GM19468 (cell line): Measurements from ENCODE around the gene CUL4A.
"Not testable (repeated sequence)": the region's sequence is repeated elsewhere in the genome, so short reads cannot be mapped to it uniquely, and the experiment has no call there.

ENCODE experiments used
- ATAC-seq: cut with Tn5 transposase; IDR thresholded peaks from one replicate; pipeline ENCODE4 v1.9.1; 2021; ENCODE audit warnings: mild to moderate bottlenecking, moderate library complexity, moderate number of reproducible peaks; ENCODE audit not compliant: unreplicated experiment; ENCODE audit errors: extremely low read depth

Gene CUL4A

GRCh38 chr13:113209336-113209758 lies at the start of gene CUL4A:
TSS of gene CUL4A (plus strand) at chr13:113209613. CDS start at chr13:113209628, 15 bp downstream.
- ATAC-seq, result no peak

GRCh38 chr13:113159701-113160100 lies 49.7 kb upstream of the CUL4A start:
- ATAC-seq, result no peak

GRCh38 chr13:113160983-113161382 lies 48.4 kb upstream of the CUL4A start:
- ATAC-seq, result no peak

- no peak for ATAC-seq
Observed at GRCh38 chr13:113161433-113161832, 48.0 kb upstream of the CUL4A start.

- ATAC-seq, result not testable (repeated sequence)
Observed at GRCh38 chr13:113161975-113162374, 47.4 kb upstream of the CUL4A start.

GRCh38 chr13:113162783-113163685 lies 46.4 kb upstream of the CUL4A start:
- ATAC-seq, result no peak

DNA sequence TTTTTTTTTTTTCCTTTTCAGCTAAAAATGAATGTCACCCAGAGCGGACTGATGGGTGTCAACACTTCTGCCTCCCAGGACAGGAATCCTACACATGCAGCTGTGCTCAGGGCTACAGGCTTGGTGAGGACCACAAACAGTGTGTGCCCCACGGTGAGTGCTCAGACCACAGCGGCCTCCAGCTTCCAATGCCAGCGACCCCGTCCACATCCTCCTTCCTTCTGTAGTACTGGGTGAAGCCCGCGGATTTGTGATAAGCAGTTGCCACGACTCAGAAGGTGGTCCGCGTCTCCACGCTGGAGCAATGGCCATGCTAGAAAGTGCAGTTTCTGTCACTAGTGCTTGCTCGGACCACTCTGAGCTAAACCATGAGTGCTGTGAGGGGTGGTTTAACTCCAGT lies 44.9 kb upstream of the CUL4A start:
- ATAC-seq, result no peak

DNA sequence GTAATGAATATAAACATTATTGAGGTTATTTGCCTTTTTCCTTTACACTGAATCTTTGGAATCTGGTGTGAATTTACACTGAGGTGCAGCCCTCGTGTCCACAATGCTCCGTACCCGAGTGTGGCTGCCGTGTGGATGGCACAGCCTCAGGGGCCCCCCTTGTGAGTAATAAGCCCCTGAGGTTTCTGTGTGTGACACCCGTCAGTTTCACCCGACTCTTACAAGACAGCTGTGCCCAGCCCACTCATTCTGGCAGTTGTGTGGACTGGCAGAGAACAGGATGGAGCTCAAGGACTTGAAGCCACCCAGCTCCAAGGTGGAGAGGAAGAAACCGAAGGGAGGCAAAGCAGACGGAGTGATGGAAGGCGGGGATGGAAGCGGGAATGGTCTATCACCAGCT lies 43.1 kb upstream of the CUL4A start:
- no peak for ATAC-seq

DNA sequence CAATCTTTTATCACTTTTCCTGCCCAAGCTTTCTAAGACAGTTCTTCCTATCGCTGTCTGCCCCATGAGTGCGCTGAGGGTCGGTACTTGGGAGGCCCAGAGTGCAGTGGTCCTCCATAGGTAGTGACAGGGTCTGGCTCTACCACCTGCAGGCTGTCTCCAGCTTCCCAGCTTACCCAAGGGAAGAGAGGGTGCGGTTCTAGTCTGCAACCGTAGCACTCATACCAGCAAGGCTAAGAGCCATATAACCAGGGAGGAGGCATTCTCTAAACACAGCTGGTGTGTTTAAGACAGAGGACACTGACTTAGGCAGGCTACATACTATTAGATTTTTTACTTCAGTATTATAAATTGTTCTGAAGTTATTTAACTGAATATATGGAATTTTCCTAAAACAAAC lies 42.7 kb upstream of the CUL4A start:
- ATAC-seq, result no peak

DNA sequence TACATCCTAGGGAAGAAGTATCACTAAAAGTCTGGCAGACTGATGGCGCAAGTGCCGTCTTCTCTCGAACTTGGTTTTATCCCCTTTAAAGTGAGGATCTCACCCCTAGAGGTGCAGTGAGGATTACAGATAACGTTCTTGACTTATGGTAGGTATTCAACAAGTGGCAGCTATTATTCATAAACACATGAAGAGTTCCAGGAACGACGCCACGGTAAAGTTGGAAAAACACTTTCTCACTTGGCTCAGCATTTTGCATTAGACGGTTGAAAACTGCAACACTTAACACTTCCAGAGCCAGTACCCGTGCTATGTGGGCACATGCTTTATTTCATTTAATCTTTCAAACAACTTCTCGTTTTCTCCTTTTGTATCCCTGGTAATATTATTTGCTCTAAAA lies 42.3 kb upstream of the CUL4A start:
- no peak for ATAC-seq

DNA sequence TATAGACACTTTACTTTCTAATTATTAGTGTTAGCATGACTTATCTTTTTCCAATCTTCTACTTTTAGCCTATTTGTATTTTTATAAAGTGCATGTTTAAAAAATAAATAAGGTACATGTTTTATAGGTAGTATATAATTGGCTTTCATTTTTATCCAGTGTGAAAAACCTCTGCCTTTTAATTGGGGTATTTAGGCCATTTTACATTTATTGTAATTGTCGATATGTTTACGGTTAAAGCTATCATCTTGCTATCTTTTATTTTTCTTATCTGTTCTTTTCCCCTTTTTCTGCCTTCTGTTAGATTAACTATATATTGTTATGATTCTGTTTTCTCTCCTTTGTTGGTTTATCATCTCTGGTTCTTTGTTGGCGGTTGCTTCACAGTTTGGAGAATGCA lies 41.8 kb upstream of the CUL4A start:
- ATAC-seq, result no peak

GRCh38 chr13:113168211-113168610 lies 41.2 kb upstream of the CUL4A start:
- no peak for ATAC-seq

DNA sequence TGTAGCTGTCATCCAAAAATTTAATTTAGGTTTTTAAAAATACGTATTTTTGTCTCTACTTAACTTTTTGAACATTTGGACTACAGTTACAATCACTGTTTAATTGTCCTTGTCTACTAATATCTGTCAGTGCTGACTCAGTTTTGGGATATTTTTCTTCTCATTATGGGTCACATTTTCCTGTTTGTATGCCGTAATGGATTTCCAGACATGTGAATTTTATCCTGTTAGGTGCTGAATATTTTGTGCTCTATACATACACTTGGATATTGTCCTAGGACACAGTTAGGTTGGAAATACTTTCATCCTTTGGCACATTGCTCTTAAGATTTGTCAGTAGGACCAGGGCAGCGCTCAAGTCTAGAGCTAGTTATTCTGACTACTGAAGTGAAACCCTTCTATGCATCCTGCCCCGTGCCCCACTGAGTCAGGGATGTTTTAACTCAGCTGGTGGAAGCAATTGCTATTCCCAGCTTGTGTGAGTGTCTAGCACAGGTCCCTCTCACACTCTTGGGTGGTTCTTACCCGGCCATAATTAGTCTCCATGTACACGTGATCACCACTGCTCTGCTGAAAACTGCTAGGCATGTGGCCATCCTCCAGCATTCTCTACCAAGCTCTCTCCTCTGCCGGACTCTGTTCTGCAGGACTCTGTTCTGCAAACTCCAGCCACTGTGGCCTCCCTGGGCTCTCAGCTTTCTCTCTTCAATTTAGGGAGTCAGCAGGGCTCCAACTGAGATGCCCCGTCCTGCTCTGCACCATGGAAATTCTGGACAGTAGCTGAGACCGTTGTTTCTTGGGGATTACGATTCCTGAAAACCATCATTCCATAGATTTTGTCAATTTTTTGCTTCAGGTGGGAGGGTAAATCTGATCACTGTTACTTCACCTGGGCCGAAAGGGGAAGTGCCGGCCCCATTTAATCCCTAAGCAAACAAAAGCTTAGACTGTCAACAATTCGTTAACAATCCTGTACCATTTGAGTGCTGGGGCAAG lies 39.8 kb upstream of the CUL4A start:
- ATAC-seq, result no peak

DNA sequence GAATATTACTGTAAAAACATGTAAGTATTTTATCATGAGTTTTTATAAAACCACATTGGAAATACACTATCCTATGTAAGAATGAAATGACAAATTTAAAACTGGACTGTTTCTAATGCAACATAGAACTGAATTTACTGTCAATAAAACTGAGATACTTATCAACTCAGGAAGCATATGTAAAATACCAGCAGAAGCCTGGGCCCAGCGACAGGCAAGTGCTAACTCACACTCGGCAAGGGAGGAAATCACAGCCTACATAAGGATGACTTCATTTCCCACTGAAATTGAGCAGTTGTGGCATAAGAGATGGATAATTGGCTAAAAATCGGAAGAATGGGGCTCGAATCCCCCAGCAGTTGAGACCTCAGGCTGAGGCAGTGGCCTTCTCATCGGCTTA lies 38.9 kb upstream of the CUL4A start:
- ATAC-seq, result no peak

DNA sequence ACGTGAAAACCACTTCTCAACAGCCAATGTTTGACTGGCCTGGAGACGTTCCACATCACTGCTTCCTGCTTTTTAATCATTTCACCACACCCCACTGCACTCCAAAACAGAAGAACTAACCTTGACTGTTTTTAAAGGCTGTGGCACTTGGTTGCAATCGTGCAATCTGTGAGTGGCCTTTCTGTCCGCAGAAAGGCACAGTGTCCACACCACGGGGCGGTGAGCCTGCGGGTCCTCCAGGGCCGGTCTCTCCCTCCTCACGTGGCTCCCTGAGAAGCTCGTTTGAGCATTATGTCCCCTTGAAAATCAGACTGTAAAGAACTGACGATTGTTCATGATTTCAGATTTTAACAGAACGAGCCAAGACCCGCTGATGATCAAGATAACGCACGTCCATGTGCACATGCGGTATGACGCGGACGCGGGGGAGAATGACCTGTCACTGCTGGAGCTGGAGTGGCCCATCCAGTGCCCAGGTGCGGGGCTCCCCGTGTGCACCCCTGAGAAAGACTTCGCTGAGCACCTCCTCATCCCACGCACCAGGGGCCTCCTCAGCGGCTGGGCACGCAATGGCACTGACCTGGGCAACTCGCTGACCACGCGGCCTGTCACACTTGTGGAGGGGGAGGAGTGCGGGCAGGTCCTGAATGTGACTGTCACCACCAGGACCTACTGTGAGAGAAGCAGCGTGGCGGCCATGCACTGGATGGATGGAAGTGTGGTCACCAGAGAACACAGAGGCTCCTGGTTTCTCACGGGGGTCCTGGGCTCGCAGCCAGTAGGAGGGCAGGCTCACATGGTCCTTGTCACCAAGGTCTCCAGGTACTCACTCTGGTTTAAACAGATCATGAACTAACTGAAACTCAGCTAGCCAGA lies 37.9 kb upstream of the CUL4A start:
- ATAC-seq, result no peak

DNA sequence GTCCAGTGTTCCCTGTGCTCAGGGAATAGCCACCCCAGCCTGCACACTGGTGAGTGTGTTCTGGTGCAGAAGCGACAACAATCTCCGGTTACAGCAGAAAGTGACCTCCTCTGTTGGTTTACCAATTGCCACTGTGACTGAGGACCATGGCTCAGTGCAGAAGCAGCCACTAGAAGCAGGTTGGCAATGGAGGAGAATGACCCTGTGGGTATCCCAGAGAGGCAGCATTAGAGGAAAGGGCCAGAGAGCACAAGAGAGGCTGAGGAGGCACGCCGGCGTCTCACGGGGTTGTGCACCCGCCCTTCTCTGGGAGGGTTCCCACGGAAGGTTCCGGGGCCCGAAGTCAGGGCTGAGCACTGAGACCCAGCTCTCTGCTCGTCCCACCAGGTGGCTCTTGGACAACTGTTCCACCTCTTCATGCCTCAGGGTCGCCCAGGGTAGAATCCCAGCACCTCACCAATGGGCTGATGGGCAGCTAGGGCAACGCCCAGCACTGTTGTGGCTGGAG lies 36.9 kb upstream of the CUL4A start:
- ATAC-seq, result no peak

DNA sequence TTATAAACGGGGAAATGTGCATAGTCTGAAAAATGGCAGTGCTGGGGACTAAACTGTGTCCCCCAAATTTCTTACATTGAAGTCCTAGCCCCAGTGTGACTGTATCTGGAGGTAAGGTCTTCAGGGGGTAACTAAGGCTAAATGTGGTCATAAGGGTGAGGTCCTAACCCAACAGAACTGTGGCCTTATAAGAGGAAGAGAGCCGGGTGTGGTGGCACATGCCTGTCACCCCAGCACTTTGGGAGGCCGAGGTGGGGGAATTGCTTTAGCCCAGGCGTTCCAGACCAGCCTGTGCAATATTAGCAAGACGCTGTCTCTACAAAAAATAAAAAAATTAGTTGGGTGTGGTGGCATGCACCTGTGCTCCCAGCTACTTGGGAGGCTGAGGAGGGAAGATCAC lies 33.1 kb upstream of the CUL4A start:
- ATAC-seq, result no peak

GRCh38 chr13:113176822-113177221 lies 32.6 kb upstream of the CUL4A start:
- no peak for ATAC-seq

GRCh38 chr13:113178070-113178895 lies 31.1 kb upstream of the CUL4A start:
- no peak for ATAC-seq
